GM18498 (cell line): ENCODE results near the gene CASP12.
"Not testable (repeated sequence)": the region's sequence is repeated elsewhere in the genome, so short reads cannot be mapped to it uniquely, and the experiment has no call there.

Source experiments
- ATAC-seq: cut with Tn5 transposase; IDR thresholded peaks from one replicate; pipeline ENCODE4 v1.9.1; 2021; ENCODE audit warnings: mild to moderate bottlenecking, moderate library complexity; ENCODE audit not compliant: unreplicated experiment

The CASP12 gene

DNA sequence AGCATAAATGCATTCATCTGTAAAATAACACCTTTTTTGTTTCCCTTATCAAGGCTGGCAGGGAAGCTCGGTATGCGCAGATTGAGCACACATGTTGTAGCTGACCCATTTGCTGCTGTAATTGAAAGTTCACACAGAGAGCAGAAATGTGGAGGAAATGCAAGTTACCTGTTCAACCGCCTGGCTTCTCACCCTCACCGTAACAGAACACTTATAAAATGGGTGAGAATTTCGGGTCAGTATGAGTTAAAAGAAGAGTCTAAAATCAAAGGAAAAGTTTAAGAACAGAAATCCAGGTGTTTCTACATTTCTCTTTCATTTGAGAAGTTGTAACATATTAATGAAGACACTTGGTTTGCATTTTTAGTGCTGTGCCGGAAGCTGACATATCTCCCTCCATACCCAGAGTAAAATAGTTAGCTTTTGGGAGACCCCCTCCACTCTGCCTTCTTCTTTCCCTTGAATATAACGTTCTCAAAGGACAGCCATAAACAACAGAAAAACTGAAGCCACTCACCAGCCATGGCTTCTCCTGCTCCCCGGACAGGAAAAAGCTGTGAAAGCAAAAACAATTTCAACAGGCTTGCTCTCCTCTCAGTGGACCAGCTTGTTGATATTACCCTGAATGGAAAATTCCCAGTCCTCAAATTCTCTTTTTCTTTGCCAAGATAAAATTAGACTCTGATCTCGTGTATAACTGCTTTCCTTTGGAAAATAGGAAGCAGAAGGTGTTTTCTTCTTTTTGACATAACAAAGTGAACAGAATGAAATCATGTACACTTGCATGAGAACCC lies at the start of gene CASP12:
TSS of gene CASP12 (minus strand) at position 570 of the 794 bp plus-strand sequence.
- ATAC-seq, result peak; percentile 93

DNA sequence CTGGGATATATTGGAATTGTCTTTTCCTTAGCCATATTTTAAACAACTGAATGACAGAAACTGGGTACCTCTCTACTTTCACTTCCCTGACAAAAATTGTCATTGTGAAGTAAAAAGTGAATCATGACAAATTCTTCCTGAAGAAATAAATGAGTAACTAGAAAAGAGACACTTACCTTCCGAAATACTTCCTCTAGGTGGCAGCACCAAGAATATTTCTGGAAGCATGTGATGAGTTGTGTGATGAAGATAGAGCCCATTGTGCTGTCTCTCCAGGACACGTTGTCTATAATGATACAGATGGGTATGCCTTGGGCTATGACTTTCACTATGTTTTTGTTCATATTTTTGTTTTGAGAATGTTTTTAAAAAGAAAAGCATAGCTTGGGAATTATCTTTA lies 48.6 kb upstream of the CASP12 start:
- ATAC-seq, result peak; percentile 96

DNA sequence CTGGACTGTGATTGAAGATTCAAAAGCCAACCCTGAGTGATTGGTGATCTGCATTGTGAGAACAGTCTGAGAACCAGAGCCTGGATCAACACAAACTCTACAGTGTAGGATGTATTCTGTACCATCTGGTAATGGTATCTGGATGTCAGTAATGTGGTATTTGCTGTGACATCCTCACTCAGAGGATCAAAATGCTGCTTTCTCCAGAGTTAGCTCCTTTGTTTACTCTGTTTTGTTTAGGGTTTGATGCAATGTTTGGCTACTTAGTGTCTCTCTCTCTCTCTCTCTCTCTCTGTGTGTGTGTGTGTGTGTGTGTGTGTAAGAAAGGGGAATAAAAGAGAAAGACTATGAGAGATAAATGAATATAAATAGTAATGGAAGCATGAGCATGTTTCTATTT lies 45.8 kb upstream of the CASP12 start:
- ATAC-seq, result no peak

DNA sequence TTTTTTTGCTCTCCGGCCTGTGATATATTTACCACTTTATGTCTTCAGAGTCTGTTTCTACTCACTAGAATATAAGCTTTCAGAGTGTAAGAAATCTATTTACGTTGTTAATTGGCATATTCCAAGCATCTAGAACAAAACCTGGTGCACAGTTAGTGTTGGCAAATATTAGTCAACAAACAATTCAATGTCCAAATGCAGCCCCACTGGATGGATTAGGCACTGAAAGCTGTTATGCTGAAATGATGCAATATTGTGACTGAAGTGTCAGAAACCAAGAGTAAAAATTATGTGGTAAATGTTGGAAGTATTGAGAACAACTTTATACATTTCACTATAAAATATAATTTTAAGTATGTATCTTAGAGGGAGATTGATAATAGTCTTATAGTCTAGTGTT lies 45.3 kb upstream of the CASP12 start:
- ATAC-seq, result no peak

DNA sequence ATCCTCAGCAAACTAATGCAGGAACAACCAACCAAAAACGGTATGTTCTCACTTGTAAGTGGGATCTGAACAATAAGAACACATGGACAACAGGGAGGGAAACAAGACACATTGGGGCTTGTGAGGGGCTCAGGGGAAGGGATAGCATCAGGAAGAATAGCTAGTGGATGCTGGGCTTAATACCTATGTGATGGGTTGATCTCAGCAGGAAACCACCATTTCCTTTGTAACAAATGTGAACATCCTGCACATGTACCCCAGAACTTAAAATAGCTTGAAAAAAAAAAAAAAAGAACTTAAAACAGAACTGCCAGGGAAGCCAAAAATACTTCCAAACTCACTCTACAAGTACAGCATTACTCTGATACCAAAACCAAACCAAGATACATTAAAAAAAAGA lies 36.3 kb upstream of the CASP12 start:
- no peak for ATAC-seq

DNA sequence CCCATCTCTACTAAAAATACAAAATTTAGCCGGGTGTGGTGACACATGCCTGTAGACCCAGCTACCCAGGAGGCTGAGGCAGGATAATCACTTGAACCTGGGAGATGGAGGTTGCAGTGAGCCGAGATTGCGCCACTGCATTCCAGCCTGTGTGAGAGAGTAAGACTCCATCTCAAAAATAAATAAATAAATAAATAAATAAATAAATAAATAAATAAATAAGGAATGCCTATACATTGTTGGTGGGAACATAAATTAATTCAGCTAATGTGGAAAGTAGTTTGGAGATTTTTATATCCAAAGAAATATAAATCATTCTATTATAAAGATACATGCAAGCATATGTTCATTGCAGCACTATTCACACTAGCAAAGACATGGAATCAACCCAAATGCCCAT lies 35.8 kb upstream of the CASP12 start:
- not testable (repeated sequence) for ATAC-seq

DNA sequence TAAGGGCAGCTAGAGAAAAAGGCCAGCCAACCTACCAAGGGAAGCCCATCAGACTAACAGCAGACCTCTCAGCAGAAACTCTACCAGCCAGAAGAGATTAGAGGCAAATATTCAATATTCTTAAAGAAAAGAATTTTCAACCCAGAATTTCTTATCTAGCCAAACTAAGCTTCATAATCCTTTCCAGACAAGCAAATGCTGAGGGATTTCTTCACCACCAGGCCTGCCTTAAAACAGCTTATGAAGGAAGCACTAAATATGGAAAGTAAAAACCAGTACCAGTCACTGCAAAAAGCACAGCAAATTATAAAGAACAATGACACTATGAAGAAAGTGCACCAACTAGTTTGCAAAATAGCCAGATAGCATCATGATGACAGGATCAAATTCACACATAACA lies 30.6 kb upstream of the CASP12 start:
- no peak for ATAC-seq

DNA sequence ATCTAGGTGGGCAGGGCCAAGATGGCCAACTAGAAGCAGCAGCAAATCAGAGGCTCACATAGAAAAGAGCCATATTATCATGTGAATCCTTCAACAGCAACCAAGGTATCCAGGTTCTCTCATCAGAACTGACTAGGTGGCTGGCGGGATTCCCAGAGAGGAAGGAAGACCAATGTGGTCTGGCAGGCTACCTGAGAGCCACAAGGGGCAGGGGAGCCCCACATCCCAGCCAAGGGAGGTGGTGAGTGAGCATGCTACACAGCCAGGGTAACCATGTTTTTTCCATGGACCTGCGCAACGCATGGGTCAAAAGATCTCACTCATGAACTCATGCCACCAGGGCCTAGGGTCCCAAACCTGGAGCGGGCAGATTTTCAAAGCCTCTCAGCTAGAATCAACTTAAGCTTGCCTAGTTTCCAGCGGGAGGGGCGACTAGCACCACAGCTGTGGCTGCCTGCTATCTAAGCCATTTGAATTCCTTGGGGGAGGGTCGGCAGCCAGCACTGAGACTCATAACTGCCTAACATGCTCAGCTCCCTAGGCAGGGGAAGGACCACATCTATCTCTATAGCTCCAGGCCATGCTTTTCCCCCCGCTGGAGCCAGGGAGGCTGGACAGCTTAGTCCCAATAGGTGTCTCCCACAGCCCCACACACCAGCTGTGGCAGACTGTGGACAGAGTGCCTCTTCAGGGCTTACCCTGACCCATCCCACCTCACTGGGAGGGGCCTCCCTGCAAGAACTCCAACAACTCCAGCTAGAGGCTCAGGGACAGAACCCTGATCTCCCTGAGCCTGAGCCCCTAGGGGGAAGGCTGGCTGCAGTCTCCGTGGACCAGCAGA lies 28.7 kb upstream of the CASP12 start:
- no peak for ATAC-seq

DNA sequence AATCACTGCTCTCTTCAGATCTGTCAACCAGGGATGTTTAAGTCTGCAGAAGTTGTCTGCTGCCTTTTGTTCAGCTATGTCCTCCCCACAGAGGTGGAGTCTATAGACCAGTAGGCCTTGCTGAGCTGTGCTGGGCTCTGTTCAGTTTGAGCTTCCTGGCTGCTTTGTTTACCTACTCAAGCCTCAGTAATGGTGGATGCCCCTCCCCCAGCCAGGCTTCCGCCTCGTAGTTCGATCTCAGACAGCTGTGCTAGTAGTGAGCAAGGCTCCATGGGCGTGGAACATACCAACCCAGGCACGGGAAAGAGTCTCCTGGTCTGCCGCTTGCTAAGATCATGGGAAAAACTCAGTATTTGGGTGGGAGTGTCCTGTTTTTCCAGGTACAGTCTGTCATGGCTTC lies 27.6 kb upstream of the CASP12 start:
- ATAC-seq, result no peak

DNA sequence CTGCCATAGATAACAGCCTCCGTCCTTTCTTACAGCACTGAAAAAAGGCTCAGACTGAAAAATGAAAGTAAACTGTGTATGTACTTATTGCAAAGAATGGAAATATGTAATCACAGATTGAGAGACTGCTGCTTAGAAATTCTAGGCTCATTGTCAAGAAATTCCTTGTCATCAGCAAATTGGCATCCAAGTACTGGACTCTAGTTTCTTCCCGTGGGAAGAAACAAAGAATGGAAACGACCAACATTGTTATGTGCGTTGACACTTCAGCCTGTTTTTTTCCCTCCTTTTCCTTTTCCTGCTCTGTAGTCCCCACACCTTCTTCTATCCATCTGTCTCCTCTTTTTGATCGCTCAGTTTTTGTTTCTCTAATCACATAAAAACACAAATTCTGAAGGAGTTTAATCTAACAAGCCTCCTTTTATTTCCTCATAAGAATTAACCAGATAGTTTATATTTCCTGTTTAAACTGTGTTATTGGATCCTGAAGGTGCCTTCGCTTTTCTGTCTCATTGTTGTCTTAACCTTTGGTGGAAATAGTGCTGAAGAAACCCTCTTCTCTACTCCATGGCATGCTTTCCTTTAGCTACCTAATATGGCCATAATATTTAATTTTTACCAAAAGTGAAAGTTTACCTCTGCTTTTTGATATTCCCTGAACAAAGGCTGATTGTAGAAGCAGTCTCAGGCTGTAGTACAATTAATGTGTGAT lies 20.0 kb upstream of the CASP12 start:
- peak; percentile 85 for ATAC-seq

DNA sequence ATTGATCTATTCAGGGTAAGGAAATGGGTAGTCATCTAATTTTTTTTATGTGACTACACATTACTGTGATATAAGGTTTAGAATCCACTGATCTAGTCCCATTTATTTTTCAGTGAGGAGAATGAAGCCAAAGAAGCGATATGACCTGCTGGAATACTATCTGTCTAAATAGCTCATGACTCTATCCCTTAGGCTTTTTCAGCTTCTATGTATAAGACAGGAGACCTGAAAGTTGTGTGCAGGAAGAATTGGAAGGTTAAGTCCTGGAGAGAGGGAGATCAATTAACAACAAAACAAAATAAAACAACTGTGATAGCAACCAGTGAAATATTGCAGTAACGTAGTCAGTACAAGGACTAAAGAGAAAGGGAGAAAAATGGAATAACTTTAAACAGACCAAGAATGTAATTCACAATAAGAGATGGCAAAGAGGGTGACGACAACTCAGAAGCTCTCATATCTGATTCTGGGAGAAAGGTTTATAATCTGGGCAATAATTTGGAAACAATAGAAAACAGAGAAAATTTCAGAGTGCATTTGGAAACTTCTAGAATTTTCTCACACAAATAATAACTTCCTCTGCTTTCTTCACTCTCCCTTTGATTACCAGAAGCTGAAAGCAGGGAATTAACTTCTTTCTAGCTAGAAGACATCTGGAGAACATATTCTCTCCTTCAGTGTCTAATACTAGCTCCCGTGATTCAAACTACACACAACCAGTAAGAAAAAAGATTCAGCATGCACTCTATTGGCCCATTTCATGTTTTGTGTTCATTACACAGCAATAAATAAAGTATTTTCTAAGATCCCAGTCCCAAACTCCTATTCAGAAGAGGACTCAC lies 19.2 kb upstream of the CASP12 start:
- ATAC-seq, result peak; percentile 34

DNA sequence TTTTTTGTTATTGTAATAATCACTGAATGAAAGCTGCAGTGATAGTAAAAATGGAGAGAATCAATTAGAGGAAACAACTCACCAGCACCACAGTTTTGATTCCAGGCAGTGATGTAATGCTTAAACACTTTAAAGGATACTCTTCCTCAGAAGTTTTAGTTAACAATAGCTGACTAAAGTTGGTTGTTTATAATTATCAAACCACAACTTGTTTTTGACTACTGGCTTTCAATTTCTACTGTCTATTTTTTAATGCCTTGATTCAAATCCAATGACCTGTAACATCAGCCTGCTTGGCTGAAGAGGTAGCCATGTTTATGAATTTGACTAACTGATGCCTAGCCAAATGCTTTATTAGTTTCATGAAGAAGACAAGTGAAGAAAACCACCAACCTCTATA lies 18.2 kb upstream of the CASP12 start:
- no peak for ATAC-seq

DNA sequence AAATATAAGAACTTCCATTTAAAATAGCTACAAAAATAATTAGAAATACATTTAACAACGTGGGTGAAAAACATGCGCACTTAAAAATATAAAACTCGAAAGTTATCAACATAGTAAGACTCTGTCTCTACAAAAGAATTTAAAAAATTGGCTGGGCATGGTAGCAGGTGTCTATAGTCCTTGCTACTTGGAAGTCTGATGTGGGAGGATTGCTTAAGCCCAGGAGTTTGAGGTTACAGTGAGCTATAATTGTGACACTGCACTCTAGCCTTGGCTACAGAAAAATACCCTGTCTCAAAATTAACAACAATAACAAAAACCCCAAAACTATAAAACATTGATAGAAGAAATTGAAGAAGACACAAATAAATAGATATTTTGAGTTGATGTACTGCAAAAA lies 13.8 kb upstream of the CASP12 start:
- no peak for ATAC-seq

DNA sequence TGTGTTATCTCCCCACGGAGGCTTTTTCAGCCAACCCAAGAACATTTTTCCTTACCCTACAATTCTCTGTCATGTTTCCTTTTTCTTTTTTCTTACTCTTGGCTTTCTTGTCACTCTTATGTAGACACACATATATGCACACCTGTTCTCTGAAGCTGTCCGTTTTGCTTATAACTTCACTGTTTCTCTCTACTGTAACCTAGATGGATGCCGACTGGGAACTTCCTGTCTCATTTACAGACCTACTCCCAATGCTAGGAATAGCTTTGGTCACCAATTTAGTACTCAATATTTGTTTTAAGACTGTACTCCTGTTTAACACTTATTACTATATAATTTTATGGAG lies 9.9 kb upstream of the CASP12 start:
- no peak for ATAC-seq

DNA sequence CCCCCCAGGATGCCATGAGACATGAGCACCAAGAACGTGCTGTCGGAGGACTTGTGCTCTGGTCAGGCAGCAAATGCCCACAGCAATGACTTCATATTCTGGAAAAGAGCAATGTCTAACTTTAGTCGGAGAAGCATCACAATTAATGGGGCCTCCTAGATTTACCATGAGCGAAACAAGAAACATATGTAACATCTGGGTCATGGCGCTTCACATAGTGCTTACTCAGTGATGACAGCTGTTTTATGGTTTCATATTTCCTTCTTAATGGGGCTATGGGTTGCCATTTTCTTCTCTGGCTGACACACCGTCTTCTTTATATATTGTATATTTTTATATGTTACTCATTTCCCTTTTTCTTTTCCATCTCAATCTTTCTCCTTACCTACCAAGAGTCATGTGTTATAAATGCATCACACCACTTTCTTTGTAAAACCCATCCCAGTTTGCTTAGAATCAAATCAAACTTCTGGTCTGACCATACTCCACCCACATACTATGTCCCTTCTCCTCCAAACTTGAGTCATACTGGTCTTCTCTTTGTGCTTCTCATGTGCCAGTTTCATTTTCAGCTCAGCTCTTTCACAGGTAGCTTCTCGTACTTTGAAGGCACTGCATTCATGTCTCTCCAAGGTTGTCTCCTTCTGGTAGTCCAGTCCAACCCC lies 9.4 kb upstream of the CASP12 start:
- peak; percentile 95 for ATAC-seq

DNA sequence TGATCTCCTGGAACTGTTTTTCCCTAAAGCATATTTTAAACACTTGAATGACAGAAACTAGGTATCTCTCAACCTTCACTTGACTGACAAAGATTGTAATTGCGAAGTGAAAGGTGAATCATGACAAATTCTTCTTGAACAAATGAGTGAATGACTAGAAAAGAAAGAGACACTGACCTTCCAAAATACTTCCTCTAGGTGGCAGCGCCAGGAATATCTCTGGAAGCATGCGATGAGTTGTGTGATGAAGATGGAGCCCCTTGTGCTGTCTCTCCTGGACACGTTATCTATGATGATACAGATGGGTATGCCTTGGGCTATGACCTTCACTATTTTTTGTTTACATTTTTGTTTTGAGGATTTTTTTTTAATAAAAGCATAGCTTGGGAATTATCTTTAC lies 7.0 kb upstream of the CASP12 start:
- no peak for ATAC-seq

DNA sequence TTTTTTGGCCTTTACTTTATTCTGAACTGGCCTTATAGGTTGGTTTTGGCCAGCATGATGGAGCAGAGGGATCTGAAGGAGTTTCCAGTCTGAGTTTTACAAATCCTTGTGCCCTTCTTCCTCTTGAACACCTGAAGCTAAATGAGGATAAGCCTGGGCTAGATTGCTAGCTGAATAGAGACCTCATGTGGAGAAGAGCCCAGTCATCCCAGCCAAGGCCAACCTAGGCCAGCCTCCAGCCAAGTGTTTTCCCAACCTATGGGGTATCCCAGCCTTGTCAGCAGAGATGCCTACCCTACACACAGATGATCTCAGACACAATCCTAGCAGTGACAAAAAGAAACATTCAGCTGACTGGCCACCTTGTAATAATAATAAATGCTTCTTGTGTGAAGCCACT lies 966 bp upstream of the CASP12 start:
- ATAC-seq, result no peak

DNA sequence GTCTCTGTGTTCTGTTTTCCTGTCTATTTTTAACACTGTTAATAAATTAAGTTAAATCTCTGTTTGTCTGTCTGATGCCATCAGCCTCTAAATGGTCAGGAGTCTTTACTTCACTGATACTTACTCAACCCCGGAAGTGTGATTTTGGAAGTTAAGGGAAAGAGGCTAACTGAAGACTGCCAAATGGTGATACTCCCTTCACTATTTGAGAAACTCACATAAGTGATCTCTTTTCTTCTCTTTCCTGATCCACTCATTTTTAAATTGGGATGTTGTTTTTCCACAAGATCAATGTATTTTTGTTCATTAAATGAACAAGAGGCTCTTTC lies 389 bp upstream of the CASP12 start:
- ATAC-seq, result no peak

DNA sequence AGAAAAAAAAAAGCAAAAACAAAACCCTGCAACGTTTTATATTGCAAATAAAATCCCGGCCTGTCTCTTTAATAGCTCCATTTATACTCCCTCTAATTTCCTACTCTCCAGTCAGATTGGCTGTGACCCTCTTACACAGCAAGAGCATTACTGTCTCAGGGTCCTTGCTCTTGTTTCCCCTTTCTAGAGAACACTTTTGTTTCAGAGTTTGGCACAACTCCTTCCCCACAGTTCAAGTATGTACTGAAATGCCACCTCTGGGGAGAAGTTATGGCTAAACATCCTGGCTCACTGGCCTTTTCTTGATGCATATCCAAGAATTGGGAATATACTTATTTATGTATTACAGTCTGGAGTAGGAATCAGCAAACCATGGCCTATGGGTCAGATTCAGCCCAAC lies 2.6 kb downstream of the CASP12 start:
- no peak for ATAC-seq

DNA sequence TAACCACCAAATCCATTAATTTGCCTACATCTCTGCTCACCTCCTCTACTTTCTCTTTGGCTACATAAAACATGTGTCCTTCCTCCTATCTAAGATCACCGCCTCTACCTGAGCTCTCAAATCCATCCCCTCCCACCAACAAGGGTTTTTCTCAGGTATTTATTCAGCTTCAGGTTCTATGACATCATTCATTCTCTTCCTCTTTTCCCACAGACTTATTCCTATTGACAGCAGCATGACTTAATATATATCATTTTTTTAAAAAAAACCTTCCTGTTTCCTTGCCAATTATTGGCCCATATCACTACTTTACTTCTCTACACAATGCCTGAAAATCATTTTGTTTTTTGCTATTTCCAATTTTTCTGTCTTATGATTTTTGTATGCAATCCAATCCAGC lies 4.4 kb downstream of the CASP12 start:
- no peak for ATAC-seq
